NCI-H146 treated with DMSO at 0.1 percent for 48 hours (cell line): ENCODE data around the gene KLHL20.

Experiments
- DNase-seq: peaks from one replicate; lab custom pipeline; 2025; ENCODE audit not compliant: unreplicated experiment; lab: John Stamatoyannopoulos, UW

Gene KLHL20

GRCh38 chr1:173827611-173828010 is 112.8 kb downstream of the KLHL20 start:
- DNase-seq = no peak

GRCh38 chr1:173832748-173833147 is 118.0 kb downstream of the KLHL20 start:
- DNase-seq = no peak
